Sigmoid colon (tissue), 3 donors: ENCODE results near the gene KRTAP16-1.

Source experiments
- CTCF ChIP-seq, 4 experiments: fragments of 450-650 bp in 3 of 4; fragments of 200-600 bp in 1 of 4; IDR thresholded peaks; one replicate each; pipeline ENCODE4 v1.5.1; 2016 to 2019; ENCODE audit warnings: antibody characterized with exemption in 4 of 4, mild to moderate bottlenecking in 3 of 4, moderate library complexity in 2 of 4
- POLR2A ChIP-seq, 2 donors: fragments of 450-650 bp; IDR thresholded peaks; one replicate each; pipeline ENCODE4 v1.6.1; 2016; ENCODE audit warnings: antibody characterized with exemption in 2 of 2, mild to moderate bottlenecking in 2 of 2, moderate library complexity in 2 of 2

GRCh38 chr17:41318231-41318630, 9.1 kb upstream of the KRTAP16-1 start:
- no peak for TF ChIP-seq POLR2A (IDR thresholded peaks at IDR 0.05)
- TF ChIP-seq CTCF (IDR thresholded peaks at IDR 0.05), result no peak
